Aorta (tissue), 5 donors: ENCODE data around the gene STK39. TPM values are rescaled to one million over a fixed set of nuclear protein-coding genes. Genes with fewer than 3 reads are reported as not detected.

Experiments used
- ATAC-seq: fragments of 200-7000 bp; cut with Tn5 transposase; one replicate; pipeline ENCODE4 v1.9.1; 2022; ENCODE audit warnings: moderate library complexity; ENCODE audit not compliant: low FRiP score
- DNase-seq, 2 donors: peaks; one replicate each; pipeline ENCODE4 v3.0.0-alpha.2; 2020
- H3K27ac ChIP-seq, 2 donors: one replicate each; pipeline ENCODE4 v1.5.1; 2013; ENCODE audit warnings: low read length in 2 of 2, mild to moderate bottlenecking in 2 of 2, moderate library complexity in 2 of 2, control low read depth in 1 of 2, inconsistent platforms in 1 of 2, low read depth in 1 of 2
- H3K27me3 ChIP-seq, 2 donors: one replicate each; pipeline ENCODE4 v1.6.1; 2013; ENCODE audit warnings: control low read depth in 1 of 2, low read length in 1 of 2, mild to moderate bottlenecking in 1 of 2, moderate library complexity in 1 of 2; ENCODE audit not compliant: insufficient read depth in 2 of 2, control insufficient read depth in 1 of 2
- H3K36me3 ChIP-seq, 2 donors: one replicate each; pipeline ENCODE4 v1.6.1; 2013; ENCODE audit warnings: control low read depth in 1 of 2, low read length in 1 of 2, mild to moderate bottlenecking in 1 of 2; ENCODE audit not compliant: insufficient read depth in 2 of 2, control insufficient read depth in 1 of 2
- H3K4me1 ChIP-seq, 2 donors: one replicate each; pipeline ENCODE4 v1.6.1; 2013; ENCODE audit warnings: low read length in 2 of 2, control low read depth in 1 of 2, mild to moderate bottlenecking in 1 of 2, moderate library complexity in 1 of 2; ENCODE audit not compliant: insufficient read depth in 2 of 2, control insufficient read depth in 1 of 2
- H3K4me3 ChIP-seq, 2 donors: one replicate each; pipeline ENCODE4 v1.5.1; 2013; ENCODE audit warnings: low read length in 2 of 2, control low read depth in 1 of 2, mild to moderate bottlenecking in 1 of 2
- H3K9me3 ChIP-seq: one replicate; pipeline ENCODE4 v1.6.1; 2013; ENCODE audit warnings: mild to moderate bottlenecking, low read length; ENCODE audit not compliant: control insufficient read depth
- WGBS, 2 donors: extraction: QIAGEN DNeasy Blood & Tissue Kit; methylation state at CpG; one replicate each; pipeline ENCODE4 v1.1.7; 2013; 5-methylcytosine and 5-hydroxymethylcytosine counted together
- intact Hi-C, 2 donors: fragments of 100-400 bp; cut with DNase I; formaldehyde crosslinking; loops; one replicate each; pipeline versions ENCODE4 v1.14.2 to v1.15.0; 2022
- polyA plus RNA-seq, 2 donors: library from polyadenylated mRNA; stranded (reverse); fragments of 200-250 nt; gene quantifications; one replicate each; pipeline ENCODE4 v1.2.3, GENCODE V29; 2013
- total RNA-seq, 2 donors: library from RNA; stranded (reverse); fragmentation: NEBNext Ultra II Directional; extraction: Animal tissue kit (Norgen Biotek cat#: 25700); gene quantifications; one replicate each; pipeline ENCODE4 v1.2.1, GENCODE V29; 2021
- donor health status: healthy with polysubstance abuse.
- donor health status: Bipolar disorder and iron deficiency.
- donor health status: DM: no; HTN: no; CAD: no.
- donor health status: DM: no; HTN: no; CAD: no.
- donor health status: DM: yes; HTN: yes; CAD: no.

Gene STK39
- total and polyA plus RNA-seq, 4 donors: 7.1 to 17.7 (median 14.4) TPM

GRCh38 chr2:168246483-168247340 is 683 bp downstream of the STK39 start:
- ATAC-seq (peak; percentile 86), DNase-seq (peak; percentile 76 to 92)
- no peaks in the 10 kb centered on the region for H3K27me3 ChIP-seq
- H3K4me1 ChIP-seq: peaks cover 0 to 5% of the 10 kb centered on the region in 2 donors
- H3K36me3 ChIP-seq: no peaks in the 10 kb centered on the region
- H3K27ac ChIP-seq: peak overlapping the region in 1 of 2 donors; percentile 24
- no peaks in the 10 kb centered on the region for H3K9me3 ChIP-seq
- peak overlapping the region; percentile 74 to 86 for H3K4me3 ChIP-seq
- 0% methylated on average over 73 to 95 of the region's 95 CpGs for WGBS, 2 donors
- intact Hi-C loops: loop anchor here in 1 of 2 donors (10.0 kb wide), 1 partner anchor 82 kb away; no protein-coding TSS in a partner anchor

GRCh38 chr2:168246072-168246482 is 1.3 kb downstream of the STK39 start:
- Histone ChIP-seq H3K27me3 (no peaks in the 10 kb centered on the region), H3K4me1 (peaks cover 0 to 5% of the 10 kb centered on the region in 2 donors), H3K27ac (no peak overlapping the region), H3K4me3 (peak overlapping the region; percentile 74 to 86), H3K9me3 (no peaks in the 10 kb centered on the region), H3K36me3 (no peaks in the 10 kb centered on the region)
- ATAC-seq (no peak), DNase-seq (no peak)
- WGBS, 2 donors: 21% methylated on average over 11 of the region's 11 CpGs
- intact Hi-C loops: loop anchor here in 1 of 2 donors (10.0 kb wide), 1 partner anchor 81 kb away; no protein-coding TSS in a partner anchor

GRCh38 chr2:168245074-168245825 is 2.1 kb downstream of the STK39 start:
- H3K36me3 ChIP-seq: no peaks in the 10 kb centered on the region
- ATAC-seq (no peak), DNase-seq (no peak)
- peaks cover 5% of the 10 kb centered on the region in 2 donors for H3K4me1 ChIP-seq
- WGBS, 2 donors: 88 to 89% methylated on average over 7 of the region's 7 CpGs
- no peak overlapping the region for H3K4me3 ChIP-seq
- no peaks in the 10 kb centered on the region for H3K9me3 ChIP-seq
- intact Hi-C loops: loop anchor here in 1 of 2 donors (10.0 kb wide), 1 partner anchor 80 kb away; no protein-coding TSS in a partner anchor
- H3K27ac ChIP-seq: no peak overlapping the region
- H3K27me3 ChIP-seq: no peaks in the 10 kb centered on the region

GRCh38 chr2:168244318-168244717 is 3.1 kb downstream of the STK39 start:
- Histone ChIP-seq H3K27me3 (no peaks in the 10 kb centered on the region), H3K4me3 (no peak overlapping the region), H3K27ac (no peak overlapping the region), H3K36me3 (no peaks in the 10 kb centered on the region), H3K9me3 (no peaks in the 10 kb centered on the region), H3K4me1 (peaks cover 5% of the 10 kb centered on the region in 2 donors)
- whole genome bisulfite sequencing, 2 donors: 45 to 48% methylated on average over 8 of the region's 8 CpGs
- ATAC-seq (no peak), DNase-seq (no peak)
- intact Hi-C loops: loop anchor here (5.0 to 10.0 kb wide), 2 partner anchors 42 to 80 kb away; no protein-coding TSS in a partner anchor

GRCh38 chr2:168243061-168243460 is 4.3 kb downstream of the STK39 start:
- H3K36me3 ChIP-seq: no peaks in the 10 kb centered on the region
- 94 to 97% methylated on average over 5 of the region's 5 CpGs for WGBS, 2 donors
- no peaks in the 10 kb centered on the region for H3K27me3 ChIP-seq
- peaks cover 5% of the 10 kb centered on the region in 2 donors for H3K4me1 ChIP-seq
- DNase-seq (no peak), ATAC-seq (no peak)
- intact Hi-C loops: loop anchor here (5.0 to 10.0 kb wide), 2 partner anchors 41 to 78 kb away; no protein-coding TSS in a partner anchor
- no peak overlapping the region for H3K27ac ChIP-seq
- no peaks in the 10 kb centered on the region for H3K9me3 ChIP-seq
- H3K4me3 ChIP-seq: no peak overlapping the region

DNA sequence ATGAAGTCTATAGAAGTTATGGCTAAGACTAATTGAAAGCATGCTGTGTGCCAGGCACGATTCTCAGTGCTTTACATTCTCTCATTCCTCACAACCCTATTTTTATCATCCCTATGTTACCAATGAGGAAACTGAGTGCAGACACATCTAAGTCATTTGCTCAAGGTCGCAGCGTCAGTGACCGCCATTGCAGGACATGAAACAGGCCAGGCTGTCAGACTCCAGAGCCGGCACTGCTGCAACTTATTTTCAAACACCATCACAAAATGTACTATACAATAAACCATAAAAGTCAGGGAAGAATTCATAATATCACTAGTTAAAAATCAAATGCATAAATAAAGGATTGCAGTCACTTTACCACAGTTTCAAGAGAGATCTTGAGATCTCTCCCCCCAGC is 5.6 kb downstream of the STK39 start:
- Histone ChIP-seq H3K4me3 (no peak overlapping the region), H3K36me3 (no peaks in the 10 kb centered on the region), H3K27ac (no peak overlapping the region), H3K27me3 (no peaks in the 10 kb centered on the region), H3K4me1 (peaks cover 5% of the 10 kb centered on the region in 2 donors), H3K9me3 (no peaks in the 10 kb centered on the region)
- intact Hi-C loops: loop anchor here (5.0 to 10.0 kb wide), 2 partner anchors 39 to 77 kb away; no protein-coding TSS in a partner anchor
- 87% methylated on average over 5 of the region's 5 CpGs for WGBS, 2 donors
- DNase-seq: no peak
- no peak for ATAC-seq

DNA sequence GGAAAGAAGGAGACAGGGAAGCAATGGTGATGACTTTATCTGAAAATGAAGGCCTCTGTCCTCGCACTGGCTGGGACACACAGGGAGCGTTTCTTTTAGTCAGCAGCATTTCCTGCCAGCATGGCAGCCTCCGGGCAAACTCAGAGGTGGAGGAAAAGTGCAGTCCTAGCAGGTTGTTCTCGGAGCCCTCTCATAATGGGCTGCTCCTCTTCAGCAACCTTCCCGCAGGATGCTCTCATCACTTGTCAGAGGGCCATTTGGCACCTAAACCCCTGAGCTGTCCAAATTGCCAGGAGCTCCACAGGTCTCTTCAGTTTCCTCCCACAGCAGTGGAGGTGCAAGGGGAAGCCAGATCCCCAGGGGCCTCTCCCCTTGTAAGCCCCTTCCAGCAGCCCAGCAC is 6.2 kb downstream of the STK39 start:
- no peak for ATAC-seq
- Histone ChIP-seq H3K9me3 (no peaks in the 10 kb centered on the region), H3K4me3 (no peak overlapping the region), H3K36me3 (no peaks in the 10 kb centered on the region), H3K27ac (no peak overlapping the region), H3K4me1 (peaks cover 5% of the 10 kb centered on the region in 2 donors), H3K27me3 (no peaks in the 10 kb centered on the region)
- DNase-seq: no peak
- intact Hi-C loops: loop anchor here (5.0 to 10.0 kb wide), 2 partner anchors 39 to 76 kb away; no protein-coding TSS in a partner anchor
- 79% methylated on average over 5 of the region's 5 CpGs for WGBS, 2 donors

DNA sequence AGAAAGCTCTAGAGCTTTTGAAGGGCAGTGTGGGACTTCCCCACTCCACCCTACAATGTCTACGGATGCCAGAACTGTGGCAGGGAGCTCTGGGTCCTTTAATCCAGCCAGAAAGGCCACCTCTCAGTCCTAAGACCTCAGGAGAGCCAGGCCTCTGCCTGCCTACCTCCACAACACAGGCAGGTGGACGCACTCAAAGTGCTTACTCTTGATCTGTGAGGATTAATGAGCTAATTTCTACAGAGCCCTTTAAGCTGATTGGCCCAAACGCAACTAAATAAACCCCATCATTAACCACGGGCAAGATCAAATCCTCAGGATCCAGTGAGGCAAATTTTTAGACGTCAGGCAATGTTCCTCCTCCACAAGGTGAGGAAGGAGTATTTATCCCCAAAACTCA is 8.1 kb downstream of the STK39 start:
- H3K4me3 ChIP-seq: no peak overlapping the region
- intact Hi-C loops: no loop called here
- H3K4me1 ChIP-seq: peaks cover under 1 to 5% of the 10 kb centered on the region in 2 donors
- no peaks in the 10 kb centered on the region for H3K36me3 ChIP-seq
- 80 to 85% methylated on average over 5 of the region's 5 CpGs for WGBS, 2 donors
- no peak overlapping the region for H3K27ac ChIP-seq
- no peaks in the 10 kb centered on the region for H3K9me3 ChIP-seq
- DNase-seq (no peak), ATAC-seq (no peak)
- no peaks in the 10 kb centered on the region for H3K27me3 ChIP-seq
